ENCODE measurements around the gene TIMP2. TPM values are rescaled to one million over a fixed set of nuclear protein-coding genes. Genes with fewer than 3 reads are reported as not detected.
A peak's percentile ranks its signal among the peaks of the same experiment; 100 is the strongest.

Gene TIMP2
- total and polyA plus RNA-seq, 2 of the 13 experiments (the other 11 are each of a cell fraction or from before 2014, with no cell fraction given), result 3.8 to 8.5 TPM

- TF ChIP-seq, protein P1, sequence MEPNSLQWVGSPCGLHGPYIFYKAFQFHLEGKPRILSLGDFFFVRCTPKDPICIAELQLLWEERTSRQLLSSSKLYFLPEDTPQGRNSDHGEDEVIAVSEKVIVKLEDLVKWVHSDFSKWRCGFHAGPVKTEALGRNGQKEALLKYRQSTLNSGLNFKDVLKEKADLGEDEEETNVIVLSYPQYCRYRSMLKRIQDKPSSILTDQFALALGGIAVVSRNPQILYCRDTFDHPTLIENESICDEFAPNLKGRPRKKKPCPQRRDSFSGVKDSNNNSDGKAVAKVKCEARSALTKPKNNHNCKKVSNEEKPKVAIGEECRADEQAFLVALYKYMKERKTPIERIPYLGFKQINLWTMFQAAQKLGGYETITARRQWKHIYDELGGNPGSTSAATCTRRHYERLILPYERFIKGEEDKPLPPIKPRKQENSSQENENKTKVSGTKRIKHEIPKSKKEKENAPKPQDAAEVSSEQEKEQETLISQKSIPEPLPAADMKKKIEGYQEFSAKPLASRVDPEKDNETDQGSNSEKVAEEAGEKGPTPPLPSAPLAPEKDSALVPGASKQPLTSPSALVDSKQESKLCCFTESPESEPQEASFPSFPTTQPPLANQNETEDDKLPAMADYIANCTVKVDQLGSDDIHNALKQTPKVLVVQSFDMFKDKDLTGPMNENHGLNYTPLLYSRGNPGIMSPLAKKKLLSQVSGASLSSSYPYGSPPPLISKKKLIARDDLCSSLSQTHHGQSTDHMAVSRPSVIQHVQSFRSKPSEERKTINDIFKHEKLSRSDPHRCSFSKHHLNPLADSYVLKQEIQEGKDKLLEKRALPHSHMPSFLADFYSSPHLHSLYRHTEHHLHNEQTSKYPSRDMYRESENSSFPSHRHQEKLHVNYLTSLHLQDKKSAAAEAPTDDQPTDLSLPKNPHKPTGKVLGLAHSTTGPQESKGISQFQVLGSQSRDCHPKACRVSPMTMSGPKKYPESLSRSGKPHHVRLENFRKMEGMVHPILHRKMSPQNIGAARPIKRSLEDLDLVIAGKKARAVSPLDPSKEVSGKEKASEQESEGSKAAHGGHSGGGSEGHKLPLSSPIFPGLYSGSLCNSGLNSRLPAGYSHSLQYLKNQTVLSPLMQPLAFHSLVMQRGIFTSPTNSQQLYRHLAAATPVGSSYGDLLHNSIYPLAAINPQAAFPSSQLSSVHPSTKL (CRISPR knock-in tag; IDR thresholded peaks at IDR 0.05), result peak; percentile 37; the same call in 1 of the 2 replicates
- TF ChIP-seq, protein P2, sequence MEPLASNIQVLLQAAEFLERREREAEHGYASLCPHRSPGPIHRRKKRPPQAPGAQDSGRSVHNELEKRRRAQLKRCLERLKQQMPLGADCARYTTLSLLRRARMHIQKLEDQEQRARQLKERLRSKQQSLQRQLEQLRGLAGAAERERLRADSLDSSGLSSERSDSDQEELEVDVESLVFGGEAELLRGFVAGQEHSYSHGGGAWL (CRISPR knock-in tag; IDR thresholded peaks at IDR 0.05), result no peak
- TF ChIP-seq TFDP2 (CRISPR knock-in tag; IDR thresholded peaks at IDR 0.05) (0 out of 2 replicates have a peak, but pooled peaks have one; percentile 19), HCFC1 (IDR thresholded peaks at IDR 0.05; ENCODE audit: low read depth, low read length) (no peak), ZNF12 (CRISPR knock-in tag; IDR thresholded peaks at IDR 0.05) (no peak), KAT2B (IDR thresholded peaks at IDR 0.05; ENCODE audit: borderline replicate concordance, low read depth, low read length) (no peak), CREB1 (IDR thresholded peaks at IDR 0.05) (no peak), CREB1 (CRISPR knock-in tag; IDR thresholded peaks at IDR 0.05) (no peak), SP1 (IDR thresholded peaks at IDR 0.05) (no peak), SP1 (CRISPR knock-in tag; IDR thresholded peaks at IDR 0.05) (peak; percentile 36), ZNF773 (CRISPR knock-in tag; IDR thresholded peaks at IDR 0.05; ENCODE audit: borderline replicate concordance) (no peak), IRF9 (CRISPR knock-in tag; IDR thresholded peaks at IDR 0.05; ENCODE audit: borderline replicate concordance) (peak; percentile 75; the same call in 1 of the 2 replicates), TAF1 (CRISPR knock-in tag; IDR thresholded peaks at IDR 0.05) (no peak), GATAD2A (CRISPR knock-in tag; IDR thresholded peaks at IDR 0.05) (peak; percentile 68)
- TF ChIP-seq, protein P3, sequence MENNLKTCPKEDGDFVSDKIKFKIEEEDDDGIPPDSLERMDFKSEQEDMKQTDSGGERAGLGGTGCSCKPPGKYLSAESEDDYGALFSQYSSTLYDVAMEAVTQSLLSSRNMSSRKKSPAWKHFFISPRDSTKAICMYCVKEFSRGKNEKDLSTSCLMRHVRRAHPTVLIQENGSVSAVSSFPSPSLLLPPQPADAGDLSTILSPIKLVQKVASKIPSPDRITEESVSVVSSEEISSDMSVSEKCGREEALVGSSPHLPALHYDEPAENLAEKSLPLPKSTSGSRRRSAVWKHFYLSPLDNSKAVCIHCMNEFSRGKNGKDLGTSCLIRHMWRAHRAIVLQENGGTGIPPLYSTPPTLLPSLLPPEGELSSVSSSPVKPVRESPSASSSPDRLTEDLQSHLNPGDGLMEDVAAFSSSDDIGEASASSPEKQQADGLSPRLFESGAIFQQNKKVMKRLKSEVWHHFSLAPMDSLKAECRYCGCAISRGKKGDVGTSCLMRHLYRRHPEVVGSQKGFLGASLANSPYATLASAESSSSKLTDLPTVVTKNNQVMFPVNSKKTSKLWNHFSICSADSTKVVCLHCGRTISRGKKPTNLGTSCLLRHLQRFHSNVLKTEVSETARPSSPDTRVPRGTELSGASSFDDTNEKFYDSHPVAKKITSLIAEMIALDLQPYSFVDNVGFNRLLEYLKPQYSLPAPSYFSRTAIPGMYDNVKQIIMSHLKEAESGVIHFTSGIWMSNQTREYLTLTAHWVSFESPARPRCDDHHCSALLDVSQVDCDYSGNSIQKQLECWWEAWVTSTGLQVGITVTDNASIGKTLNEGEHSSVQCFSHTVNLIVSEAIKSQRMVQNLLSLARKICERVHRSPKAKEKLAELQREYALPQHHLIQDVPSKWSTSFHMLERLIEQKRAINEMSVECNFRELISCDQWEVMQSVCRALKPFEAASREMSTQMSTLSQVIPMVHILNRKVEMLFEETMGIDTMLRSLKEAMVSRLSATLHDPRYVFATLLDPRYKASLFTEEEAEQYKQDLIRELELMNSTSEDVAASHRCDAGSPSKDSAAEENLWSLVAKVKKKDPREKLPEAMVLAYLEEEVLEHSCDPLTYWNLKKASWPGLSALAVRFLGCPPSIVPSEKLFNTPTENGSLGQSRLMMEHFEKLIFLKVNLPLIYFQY (CRISPR knock-in tag; IDR thresholded peaks at IDR 0.05; ENCODE audit: borderline replicate concordance), result 0 out of 2 replicates have a peak, but pooled peaks have one; percentile 41
These were observed 45.9 kb upstream of the TIMP2 start (continued) for GRCh38 chr17:78970834-78971755.
